PC-3 (cell line): ENCODE results near the gene DLG5. TPM values are rescaled to one million over a fixed set of nuclear protein-coding genes. Genes with fewer than 3 reads are reported as not detected.

Experiments used
- ATAC-seq: fragments of 200-7000 bp; cut with Tn5 transposase; 2 replicates; pipeline ENCODE4 v1.9.1; 2020; ENCODE audit warnings: mild to moderate bottlenecking, moderate library complexity
- BruUV-seq: library from RNA; stranded (reverse); fragments of 400-500 nt; replicated peaks from 2 replicates; lab custom pipeline; 2021; lab: Mats Ljungman, UMichigan
- CTCF ChIA-PET: fragments of 300-600 bp; sonication (Branson Sonifier 250); formaldehyde crosslinking; loops from one replicate; lab custom pipeline; 2022; ENCODE audit warnings: antibody characterized with exemption; lab: Charles Lee
- POLR2A ChIA-PET: fragments of 300-600 bp; sonication (Branson Sonifier 250); formaldehyde crosslinking; loops from one replicate; lab custom pipeline; 2022; ENCODE audit warnings: antibody characterized with exemption; ENCODE audit not compliant: unreplicated experiment; lab: Charles Lee
- DNase-seq: peaks from one replicate; pipeline ENCODE4 v3.0.0-alpha.2; 2015
- H2AFZ ChIP-seq: fragments of 300-600 bp; sonication (generic); 2 replicates; pipeline ENCODE4 v1.6.0; 2016; ENCODE audit warnings: antibody characterized with exemption, low read length
- H3F3A ChIP-seq: fragments of 300-600 bp; sonication (generic); one replicate; pipeline ENCODE4 v1.6.0; 2017; ENCODE audit warnings: antibody characterized with exemption, low read length, control low read depth, mild to moderate bottlenecking; ENCODE audit not compliant: unreplicated experiment
- H3K27ac ChIP-seq: fragments of 300-600 bp; sonication (generic); 2 replicates; pipeline ENCODE4 v1.5.1; 2016; ENCODE audit warnings: mild to moderate bottlenecking, low read length
- H3K27me3 ChIP-seq: fragments of 300-600 bp; sonication (generic); 2 replicates; pipeline ENCODE4 v1.6.1; 2016; ENCODE audit warnings: low read length, mixed read lengths
- H3K36me3 ChIP-seq: fragments of 300-600 bp; sonication (generic); 2 replicates; pipeline ENCODE4 v1.6.1; 2016; ENCODE audit warnings: low read depth, mixed run types, low read length, mixed read lengths
- H3K4me1 ChIP-seq: fragments of 300-600 bp; sonication (generic); 2 replicates; pipeline ENCODE4 v1.5.1; 2016; ENCODE audit warnings: low read length; ENCODE audit not compliant: insufficient read depth
- H3K4me2 ChIP-seq: fragments of 300-600 bp; sonication (generic); 2 replicates; pipeline ENCODE4 v1.6.0; 2016; ENCODE audit warnings: low read length
- H3K4me3 ChIP-seq: fragments of 300-600 bp; sonication (generic); 2 replicates; pipeline ENCODE4 v1.5.1; 2016; ENCODE audit warnings: mild to moderate bottlenecking, low read length, mixed read lengths
- H3K79me2 ChIP-seq: fragments of 300-600 bp; sonication (generic); 2 replicates; pipeline ENCODE4 v1.6.1; 2017; ENCODE audit warnings: low read length, mixed read lengths
- H3K9ac ChIP-seq: fragments of 300-600 bp; sonication (generic); 2 replicates; pipeline ENCODE4 v1.6.0; 2016; ENCODE audit warnings: mild to moderate bottlenecking, low read length
- H3K9me2 ChIP-seq: fragments of 300-600 bp; sonication (generic); replicated peaks from 2 replicates; pipeline ENCODE4 v1.6.1; 2016; ENCODE audit warnings: mixed run types, low read length, mixed read lengths
- H3K9me3 ChIP-seq: fragments of 300-600 bp; sonication (generic); 2 replicates; pipeline ENCODE4 v1.6.1; 2016; ENCODE audit warnings: low read length, mixed read lengths
- H4K20me1 ChIP-seq: fragments of 300-600 bp; sonication (generic); 2 replicates; pipeline ENCODE4 v1.6.1; 2016; ENCODE audit warnings: low read length, mixed read lengths
- CTCF ChIP-seq: fragments of 300-600 bp; sonication (generic); conservative IDR thresholded peaks from 2 replicates; pipeline ENCODE4 v1.5.1; 2017; ENCODE audit warnings: antibody characterized with exemption, low read depth, mild to moderate bottlenecking, low read length
- EZH2 ChIP-seq: fragments of 300-600 bp; sonication (generic); IDR thresholded peaks from one replicate; pipeline ENCODE4 v1.6.1; 2017; ENCODE audit warnings: antibody characterized with exemption, mild to moderate bottlenecking, low read length; ENCODE audit not compliant: unreplicated experiment
- EZH2phosphoT487 ChIP-seq: fragments of 300-600 bp; sonication (generic); IDR thresholded peaks from 2 replicates; pipeline ENCODE4 v1.6.1; 2018; ENCODE audit warnings: mild to moderate bottlenecking, antibody characterized with exemption, low read length, borderline replicate concordance
- intact Hi-C: fragments of 100-400 bp; cut with micrococcal nuclease; formaldehyde crosslinking; loops from 2 replicates; pipeline ENCODE4 v1.9.0; 2023
- total RNA-seq: library from RNA; depleted of rRNA; stranded (reverse); fragments of >200 nt; gene quantifications from 2 replicates; pipeline ENCODE4 v1.2.3, GENCODE V29; 2014

DLG5 gene
- total RNA-seq, 1 experiment from 2014 or later = 118 TPM

DNA sequence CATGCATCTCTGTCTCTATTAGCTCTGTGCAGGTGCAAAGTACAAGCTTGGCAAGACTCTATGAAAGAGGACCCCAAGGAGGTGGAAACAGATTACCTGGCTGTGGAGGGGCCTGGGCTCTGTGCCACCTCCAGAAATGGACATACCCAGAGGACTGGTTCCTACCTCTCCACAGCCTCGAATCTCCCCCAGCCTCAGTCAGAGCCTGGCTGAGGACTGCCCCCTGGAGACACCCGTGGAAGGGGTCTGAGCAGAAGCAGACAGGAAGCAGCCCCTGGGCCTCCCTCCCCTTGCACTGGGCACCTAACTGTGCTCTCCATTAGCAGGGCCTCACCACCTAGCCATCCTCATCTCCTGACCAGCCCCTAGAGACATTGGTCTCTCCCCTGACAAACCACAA lies 92.0 kb downstream of the DLG5 start:
- Histone ChIP-seq H3K9ac (no peak overlapping the region), H3K4me2 (no peak overlapping the region), H3F3A (no peaks in the 10 kb centered on the region), H3K79me2 (no peaks in the 10 kb centered on the region), H3K27me3 (no peaks in the 10 kb centered on the region), H4K20me1 (no peaks in the 10 kb centered on the region), H3K4me3 (no peak overlapping the region), H3K9me3 (no peaks in the 10 kb centered on the region), H3K36me3 (peaks cover 50% of the 10 kb centered on the region), H3K9me2 (no peaks in the 10 kb centered on the region), H3K4me1 (peaks cover 9% of the 10 kb centered on the region), H2AFZ (no peak overlapping the region), H3K27ac (no peak overlapping the region)
- DNase-seq (no peak), ATAC-seq (no peak)
- intact Hi-C loops = no loop called here
- BruUV-seq = no TSS peak
- ChIA-PET CTCF (no interaction called here), POLR2A (no interaction called here)
- TF ChIP-seq EZH2 (no peak), CTCF (no peak), EZH2phosphoT487 (no peak)

DNA sequence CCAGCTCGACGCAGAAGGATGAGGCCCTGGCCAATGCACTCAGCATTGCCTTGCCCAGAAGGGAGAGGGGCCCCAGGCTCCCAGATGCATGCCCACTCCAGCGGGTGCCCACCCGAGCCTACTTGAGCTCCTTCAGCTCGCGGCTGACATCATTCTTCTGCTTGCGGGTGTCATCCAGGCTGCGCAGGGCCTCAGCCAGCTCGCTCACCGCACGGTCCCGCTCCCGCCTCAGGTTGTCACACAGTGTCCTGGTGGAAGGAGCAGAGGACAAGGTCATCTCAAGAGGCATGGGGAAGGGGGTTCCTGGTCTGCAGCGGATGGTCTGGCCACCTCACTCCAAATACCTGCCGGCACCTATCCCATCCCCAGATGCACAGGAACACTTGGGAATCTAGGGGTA lies 92.8 kb downstream of the DLG5 start:
- DNase-seq = no peak
- no peaks in the 10 kb centered on the region for H3K79me2 ChIP-seq
- ChIA-PET CTCF (no interaction called here), POLR2A (no interaction called here)
- intact Hi-C loops = no loop called here
- H3K36me3 ChIP-seq = peaks cover 57% of the 10 kb centered on the region
- no peak overlapping the region for H3K4me2 ChIP-seq
- no peaks in the 10 kb centered on the region for H3K9me3 ChIP-seq
- H3F3A ChIP-seq = no peaks in the 10 kb centered on the region
- H3K4me1 ChIP-seq = peaks cover 9% of the 10 kb centered on the region
- H3K4me3 ChIP-seq = no peak overlapping the region
- no peak overlapping the region for H3K9ac ChIP-seq
- no peaks in the 10 kb centered on the region for H4K20me1 ChIP-seq
- no peak overlapping the region for H3K27ac ChIP-seq
- ATAC-seq = no peak
- no TSS peak for BruUV-seq
- no peaks in the 10 kb centered on the region for H3K9me2 ChIP-seq
- H3K27me3 ChIP-seq = no peaks in the 10 kb centered on the region
- H2AFZ ChIP-seq = no peak overlapping the region
- TF ChIP-seq EZH2 (no peak), CTCF (no peak), EZH2phosphoT487 (no peak)

DNA sequence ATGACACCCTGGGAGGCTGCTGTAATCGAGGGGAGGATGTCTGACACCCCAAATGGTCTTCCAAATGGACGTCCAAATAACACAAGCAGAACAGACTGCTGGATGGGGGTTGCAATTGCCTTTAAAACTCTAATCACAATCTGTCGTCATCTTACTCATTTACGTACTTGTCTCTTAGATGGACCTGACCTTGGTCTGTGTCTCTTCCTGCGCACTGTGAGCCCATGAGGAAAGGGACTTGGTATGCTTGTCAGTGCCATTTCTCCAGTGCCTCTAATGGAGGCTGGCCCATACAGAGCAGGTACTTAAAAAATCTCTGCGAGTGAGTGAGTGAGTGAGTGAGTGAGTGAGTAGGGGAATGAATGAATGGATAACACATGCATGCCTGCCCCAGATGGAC lies 93.3 kb downstream of the DLG5 start:
- H3K36me3 ChIP-seq = peaks cover 61% of the 10 kb centered on the region

More for the DNA sequence above, 93.3 kb downstream of the DLG5 start:
- TF ChIP-seq EZH2phosphoT487 (no peak), EZH2 (no peak), CTCF (no peak)
- no peaks in the 10 kb centered on the region for H3K79me2 ChIP-seq
- BruUV-seq = no TSS peak
- H2AFZ ChIP-seq = no peak overlapping the region
- DNase-seq = no peak
- ATAC-seq = no peak
- H3K9ac ChIP-seq = no peak overlapping the region
- no peaks in the 10 kb centered on the region for H3K9me2 ChIP-seq
- no peaks in the 10 kb centered on the region for H4K20me1 ChIP-seq
- intact Hi-C loops = no loop called here
- no peak overlapping the region for H3K27ac ChIP-seq
- H3K27me3 ChIP-seq = no peaks in the 10 kb centered on the region
- POLR2A ChIA-PET = no interaction called here
- CTCF ChIA-PET = no interaction called here
- no peak overlapping the region for H3K4me3 ChIP-seq
- no peaks in the 10 kb centered on the region for H3F3A ChIP-seq
- H3K4me2 ChIP-seq = no peak overlapping the region
- H3K4me1 ChIP-seq = peaks cover 9% of the 10 kb centered on the region
- no peaks in the 10 kb centered on the region for H3K9me3 ChIP-seq
